ENCODE data around the gene DHRS9.

The DHRS9 gene

GRCh38 chr2:169065864-169066517 is 3.4 kb upstream of the DHRS9 start:
- no peak for DNase-seq

DNA sequence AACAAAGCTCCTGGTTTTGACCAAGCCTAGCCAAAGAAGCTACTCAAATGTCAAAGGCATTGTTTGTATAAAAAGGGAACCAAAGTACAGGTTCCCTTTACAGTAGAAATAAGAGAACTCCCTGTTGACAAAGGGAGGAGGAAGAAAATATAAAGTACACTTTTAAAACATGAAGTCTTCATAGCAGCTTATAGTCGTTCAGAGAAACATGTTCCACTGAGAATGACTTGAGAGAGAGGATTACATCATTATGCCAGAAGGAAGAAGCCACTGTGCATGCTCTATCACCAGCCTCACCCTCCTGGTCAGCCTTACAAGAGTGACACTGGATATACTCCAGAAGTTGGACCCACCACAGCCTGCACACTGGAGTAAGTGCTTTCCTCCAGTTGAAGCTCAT is 2.5 kb upstream of the DHRS9 start:
- DNase-seq = no peak

DNA sequence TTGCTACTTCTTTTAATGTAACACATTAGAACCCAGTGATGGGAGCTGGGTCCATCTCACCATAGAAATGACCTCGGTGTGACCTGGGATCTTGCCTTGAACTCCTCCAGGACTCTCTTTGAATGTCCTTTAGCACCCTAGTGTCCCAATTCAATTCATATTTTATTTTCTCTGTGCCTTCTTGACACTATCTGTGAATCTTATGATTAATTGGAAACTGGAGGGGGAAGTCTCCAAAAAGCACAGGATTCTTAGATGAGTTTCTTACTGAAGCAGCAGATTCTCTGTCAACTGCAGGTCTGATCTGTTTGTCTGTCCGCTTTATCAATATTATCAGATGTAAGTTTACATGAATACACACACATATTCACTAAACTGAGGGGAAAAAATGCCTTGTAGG is 470 bp downstream of the DHRS9 start:
- no peak for DNase-seq

DNA sequence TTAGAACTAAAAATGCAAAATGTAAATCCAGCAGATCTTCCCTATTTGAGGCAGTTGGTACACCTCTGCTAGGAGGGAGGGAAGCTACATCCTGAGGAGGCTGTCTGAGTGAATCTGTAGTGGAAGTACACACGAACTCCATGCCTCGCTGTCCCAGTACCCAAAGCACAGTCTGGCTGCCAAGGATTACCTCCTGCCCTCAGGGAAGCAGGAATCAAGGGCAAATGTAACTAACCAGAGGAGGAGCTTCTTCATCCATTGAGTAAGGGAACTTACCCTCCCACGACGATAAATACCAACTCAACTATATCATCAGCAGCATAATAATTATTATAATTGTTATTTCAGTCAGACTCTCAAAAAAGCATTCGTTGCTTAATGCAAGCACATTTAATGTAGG is 2.1 kb downstream of the DHRS9 start:
- DNase-seq = no peak

DNA sequence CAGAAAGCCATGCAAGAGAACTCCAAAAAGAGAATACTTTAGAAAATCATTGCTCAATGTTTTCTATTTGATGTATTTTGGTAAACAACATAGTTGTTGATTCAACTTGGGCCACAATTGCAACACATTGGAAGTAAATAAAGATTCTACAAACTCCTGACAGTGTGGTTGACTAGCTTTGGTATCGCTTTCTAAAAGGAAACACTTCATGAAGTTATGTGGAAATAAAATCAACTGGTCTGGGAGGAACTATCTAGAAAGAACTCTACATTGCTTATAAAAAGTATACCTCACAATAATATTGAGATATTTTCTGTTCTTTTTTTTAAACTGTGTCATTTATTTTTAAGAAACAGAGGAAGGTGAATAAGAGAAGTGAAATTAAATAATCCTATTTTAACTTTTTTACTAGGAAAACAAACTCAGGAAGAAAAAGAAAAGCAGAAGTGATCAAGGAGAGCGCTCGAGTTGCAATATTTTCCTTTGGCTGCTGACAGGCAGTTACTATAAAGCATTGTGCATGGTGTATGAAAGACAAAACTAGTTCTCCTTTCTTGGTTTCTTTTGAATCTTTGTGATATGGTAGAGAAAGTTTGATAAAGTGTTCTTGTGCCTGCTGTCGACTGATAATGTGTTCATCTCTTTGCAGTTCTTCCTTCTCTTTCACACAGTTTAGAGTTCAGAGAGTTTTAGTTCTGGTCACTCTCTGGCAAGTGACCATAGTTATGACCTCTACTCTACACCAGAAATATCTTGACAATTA is 3.0 kb downstream of the DHRS9 start:
- no peak for DNase-seq

- DNase-seq = no peak
Measured at GRCh38 chr2:169073211-169073962, 4.0 kb downstream of the DHRS9 start.

- no peak for DNase-seq
Measured at GRCh38 chr2:169073963-169074751, 4.8 kb downstream of the DHRS9 start.

DNA sequence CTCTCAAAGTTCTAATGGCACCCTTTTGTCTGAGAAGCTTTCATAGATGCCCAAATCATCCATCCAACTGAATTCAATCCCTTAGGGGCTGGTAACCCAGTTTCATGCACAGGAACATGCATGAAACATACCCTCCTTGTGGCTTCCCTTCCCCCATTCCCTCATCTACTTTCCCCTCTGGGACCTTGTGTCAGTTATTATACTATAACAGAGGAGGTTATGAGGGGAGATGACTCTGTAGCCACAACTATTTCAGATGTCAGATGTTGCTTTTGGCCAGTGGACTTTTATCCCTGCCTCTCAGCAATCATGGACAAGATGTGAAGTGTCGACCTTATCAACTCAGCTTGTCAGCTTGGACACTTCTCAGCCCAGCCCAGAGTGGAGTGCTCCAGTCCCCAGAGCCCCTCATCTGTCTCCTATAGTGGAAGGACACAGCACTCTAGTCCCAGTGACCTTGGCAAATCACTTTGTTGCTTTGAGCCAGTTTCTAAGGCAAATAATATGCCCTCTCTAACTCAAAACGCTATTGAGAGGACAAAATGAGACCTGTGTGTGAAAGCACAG is 8.4 kb downstream of the DHRS9 start:
- DNase-seq = no peak

GRCh38 chr2:169080250-169081069 is 11.1 kb downstream of the DHRS9 start:
- DNase-seq = no peak

DNA sequence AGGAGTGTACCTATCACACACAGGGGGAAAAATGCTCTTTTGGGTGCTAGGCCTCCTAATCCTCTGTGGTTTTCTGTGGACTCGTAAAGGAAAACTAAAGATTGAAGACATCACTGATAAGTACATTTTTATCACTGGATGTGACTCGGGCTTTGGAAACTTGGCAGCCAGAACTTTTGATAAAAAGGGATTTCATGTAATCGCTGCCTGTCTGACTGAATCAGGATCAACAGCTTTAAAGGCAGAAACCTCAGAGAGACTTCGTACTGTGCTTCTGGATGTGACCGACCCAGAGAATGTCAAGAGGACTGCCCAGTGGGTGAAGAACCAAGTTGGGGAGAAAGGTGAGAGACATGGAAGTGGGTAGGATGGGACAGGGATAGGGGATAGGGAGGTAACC is 12.2 kb downstream of the DHRS9 start:
- no peak for DNase-seq

DNA sequence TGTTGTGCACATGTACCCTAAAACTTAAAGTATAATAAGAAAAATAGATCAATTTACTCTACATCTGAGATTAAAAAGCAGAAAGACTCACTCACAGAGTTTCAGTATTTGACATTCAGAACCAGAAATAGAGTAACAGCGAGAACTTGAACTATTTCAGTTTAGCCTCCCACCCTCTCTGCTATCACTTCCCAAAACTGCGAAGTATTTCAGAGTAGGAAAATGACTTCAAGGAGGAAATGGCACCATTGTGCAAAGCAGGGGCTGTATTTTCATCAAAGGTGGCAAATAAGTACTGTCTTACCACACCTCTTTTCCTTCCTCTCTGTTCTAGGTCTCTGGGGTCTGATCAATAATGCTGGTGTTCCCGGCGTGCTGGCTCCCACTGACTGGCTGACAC is 13.6 kb downstream of the DHRS9 start:
- DNase-seq = no peak

- no peak for DNase-seq
Measured at GRCh38 chr2:169086893-169087467, 17.6 kb downstream of the DHRS9 start.

- no peak for DNase-seq
Measured at GRCh38 chr2:169087757-169088379, 18.5 kb downstream of the DHRS9 start.

- no peak for DNase-seq
Measured at GRCh38 chr2:169089182-169089581, 19.8 kb downstream of the DHRS9 start.

DNA sequence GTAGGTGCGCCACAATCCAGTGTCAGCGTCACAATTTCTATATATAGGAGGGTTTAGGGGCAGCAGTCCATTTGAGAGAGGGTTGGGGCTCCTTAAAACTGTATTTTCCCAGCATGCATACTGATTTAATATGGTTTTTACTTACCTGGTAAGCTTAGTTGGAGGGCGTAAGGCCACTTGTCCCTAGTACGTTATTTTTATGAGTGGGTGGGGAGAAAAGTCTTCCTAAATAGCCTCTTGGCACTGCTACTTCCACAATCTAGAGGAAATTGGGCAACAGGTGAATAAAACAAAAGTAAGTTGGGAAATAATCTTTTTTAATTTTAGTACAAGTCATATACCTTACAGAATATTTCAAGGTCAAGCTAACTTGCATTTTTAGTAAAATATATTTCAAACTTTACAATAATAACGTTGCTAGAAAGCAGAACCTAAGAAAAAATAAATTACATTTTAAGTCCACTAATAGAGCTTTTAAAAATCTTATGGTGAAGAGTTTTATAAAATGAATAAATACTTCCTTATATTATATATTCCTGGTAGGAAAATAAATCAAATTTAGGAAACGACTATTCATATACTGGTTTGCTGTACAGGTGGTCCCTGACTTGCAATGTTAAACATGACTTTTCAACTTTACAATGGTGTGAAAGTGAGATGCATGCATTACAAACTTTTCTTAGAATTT is 20.9 kb downstream of the DHRS9 start:
- no peak for DNase-seq

GRCh38 chr2:169091256-169091655 is 21.9 kb downstream of the DHRS9 start:
- no peak for DNase-seq

DNA sequence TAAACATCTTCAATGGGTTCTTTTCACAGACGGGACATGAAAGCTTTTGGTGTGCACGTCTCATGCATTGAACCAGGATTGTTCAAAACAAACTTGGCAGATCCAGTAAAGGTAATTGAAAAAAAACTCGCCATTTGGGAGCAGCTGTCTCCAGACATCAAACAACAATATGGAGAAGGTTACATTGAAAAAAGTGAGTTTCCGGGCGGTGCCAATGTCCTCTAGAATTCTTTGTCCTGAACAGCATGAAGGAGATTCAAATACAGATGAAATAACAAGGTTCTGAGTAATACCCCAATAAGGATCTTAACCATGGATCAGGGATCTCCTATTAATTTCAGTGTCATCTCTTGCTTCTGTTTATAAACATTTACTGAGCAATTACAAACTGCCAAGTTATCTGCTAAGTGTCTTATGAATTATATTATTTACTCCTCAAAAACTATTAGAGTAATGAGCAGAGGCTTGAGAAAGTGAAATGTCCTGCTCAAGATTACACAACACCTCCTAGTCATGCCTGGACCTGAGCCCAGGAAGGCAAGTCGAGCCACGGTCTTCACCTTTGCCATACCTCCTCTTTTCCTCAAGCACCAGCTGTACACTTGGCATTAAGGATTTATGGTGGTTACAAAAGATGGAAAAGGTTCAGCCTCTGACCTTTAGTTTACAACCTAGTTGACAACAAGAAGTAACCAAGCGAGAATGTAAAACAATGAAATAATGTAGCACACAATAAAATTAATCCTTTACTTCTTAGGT is 22.6 kb downstream of the DHRS9 start:
- no peak for DNase-seq

GRCh38 chr2:169093535-169093934 is 24.2 kb downstream of the DHRS9 start:
- no peak for DNase-seq

GRCh38 chr2:169094676-169095075 is 25.3 kb downstream of the DHRS9 start:
- no peak for DNase-seq

Data from activated CD8-positive, alpha-beta memory T cell treated with anti-CD3 and anti-CD28 coated beads, Interleukin-2, amount 50 U/mL, for 48 hours (primary cell).